MM.1S (cell line): ENCODE data around the gene TAF9.

Source experiments
- DNase-seq: peaks from one replicate; pipeline ENCODE4 v3.0.0-alpha.2; 2015
- H2AFZ ChIP-seq: fragments of 300-600 bp; sonication (generic); 2 replicates; pipeline ENCODE4 v1.6.0; 2016; ENCODE audit warnings: antibody characterized with exemption, low read length
- H3F3A ChIP-seq: fragments of 300-600 bp; sonication (generic); 2 replicates; pipeline ENCODE4 v1.6.1; 2016; ENCODE audit warnings: mild to moderate bottlenecking, antibody characterized with exemption, low read length, moderate library complexity, mixed read lengths; ENCODE audit not compliant: insufficient read depth
- H3K27ac ChIP-seq: fragments of 300-600 bp; sonication (generic); 2 replicates; pipeline ENCODE4 v1.5.1; 2016; ENCODE audit warnings: mild to moderate bottlenecking, low read length
- H3K27me3 ChIP-seq: fragments of 300-600 bp; sonication (generic); replicated peaks from 2 replicates; pipeline ENCODE4 v1.6.0; 2016; ENCODE audit warnings: low read length; ENCODE audit not compliant: insufficient read depth
- H3K36me3 ChIP-seq: fragments of 300-600 bp; sonication (generic); replicated peaks from 2 replicates; pipeline ENCODE4 v1.6.1; 2016; ENCODE audit warnings: mild to moderate bottlenecking, low read length, mixed read lengths; ENCODE audit not compliant: insufficient read depth
- H3K4me1 ChIP-seq: fragments of 300-600 bp; sonication (generic); 2 replicates; pipeline ENCODE4 v1.6.1; 2016; ENCODE audit warnings: low read length, mixed read lengths
- H3K4me2 ChIP-seq: fragments of 300-600 bp; sonication (generic); 2 replicates; pipeline ENCODE4 v1.6.0; 2016; ENCODE audit warnings: low read depth, low read length
- H3K4me3 ChIP-seq: fragments of 300-600 bp; sonication (generic); 2 replicates; pipeline ENCODE4 v1.5.1; 2016; ENCODE audit warnings: low read length, mixed read lengths
- H3K79me2 ChIP-seq: fragments of 300-600 bp; sonication (generic); 2 replicates; pipeline ENCODE4 v1.6.1; 2016; ENCODE audit warnings: mixed run types, low read length, mixed read lengths
- H3K9ac ChIP-seq: fragments of 300-600 bp; sonication (generic); 2 replicates; pipeline ENCODE4 v1.6.1; 2016; ENCODE audit warnings: low read length, mixed read lengths
- H3K9me2 ChIP-seq: fragments of 300-600 bp; sonication (generic); replicated peaks from 2 replicates; pipeline ENCODE4 v1.6.1; 2016; ENCODE audit warnings: mild to moderate bottlenecking, low read length, mixed read lengths; ENCODE audit not compliant: insufficient read depth
- H3K9me3 ChIP-seq: fragments of 300-600 bp; sonication (generic); replicated peaks from 2 replicates; pipeline ENCODE4 v1.6.1; 2016; ENCODE audit warnings: mild to moderate bottlenecking, low read length, mixed read lengths; ENCODE audit not compliant: insufficient read depth
- H4K20me1 ChIP-seq: fragments of 300-600 bp; sonication (generic); 2 replicates; pipeline ENCODE4 v1.6.1; 2016; ENCODE audit warnings: mild to moderate bottlenecking, low read length, moderate library complexity, mixed read lengths; ENCODE audit not compliant: insufficient read depth
- CTCF ChIP-seq: fragments of 300-600 bp; sonication (generic); IDR thresholded peaks from 2 replicates; pipeline ENCODE4 v1.5.1; 2016; ENCODE audit warnings: antibody characterized with exemption, low read length, mixed read lengths
- EZH2 ChIP-seq: fragments of 300-600 bp; sonication (generic); optimal IDR thresholded peaks from 2 replicates; pipeline ENCODE3; 2017; ENCODE audit warnings: low read depth, mild to moderate bottlenecking, antibody characterized with exemption, low read length, mixed read lengths
- EZH2phosphoT487 ChIP-seq: fragments of 300-600 bp; sonication (generic); IDR thresholded peaks from 2 replicates; pipeline ENCODE4 v1.6.1; 2018; ENCODE audit warnings: antibody characterized with exemption, low read length

Gene TAF9

DNA sequence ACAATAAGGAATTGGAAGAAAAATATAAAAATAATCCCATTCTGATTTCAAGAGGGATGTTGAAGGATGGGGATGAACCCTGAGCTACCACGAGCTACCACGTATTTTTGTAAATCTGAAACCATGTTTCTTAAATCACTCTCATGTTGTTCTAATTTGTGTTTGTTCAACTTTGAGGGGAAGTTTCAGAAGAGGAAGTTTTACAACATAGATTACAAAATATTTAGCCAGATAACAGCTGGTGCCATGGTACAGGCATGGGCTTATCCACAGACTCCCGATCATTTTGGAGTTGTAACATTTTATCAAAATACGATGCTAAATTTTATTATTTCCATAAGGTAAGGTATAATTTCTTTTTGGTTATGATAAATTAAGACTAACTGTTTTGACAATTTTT is 51.9 kb downstream of the TAF9 start:
- H3K27ac ChIP-seq, result no peak overlapping the region
- H4K20me1 ChIP-seq, result no peaks in the 10 kb centered on the region
- no peak for DNase-seq
- no peaks in the 10 kb centered on the region for H3K27me3 ChIP-seq
- H3K4me1 ChIP-seq, result no peaks in the 10 kb centered on the region
- H3K4me3 ChIP-seq, result no peak overlapping the region
- H3K36me3 ChIP-seq, result no peaks in the 10 kb centered on the region
- no peaks in the 10 kb centered on the region for H3F3A ChIP-seq
- H2AFZ ChIP-seq, result no peak overlapping the region
- no peaks in the 10 kb centered on the region for H3K9me3 ChIP-seq
- no peaks in the 10 kb centered on the region for H3K79me2 ChIP-seq
- TF ChIP-seq EZH2phosphoT487 (no peak), EZH2 (no peak), CTCF (no peak)
- H3K9ac ChIP-seq, result no peak overlapping the region
- no peak overlapping the region for H3K4me2 ChIP-seq
- H3K9me2 ChIP-seq, result no peaks in the 10 kb centered on the region

GRCh38 chr5:69315972-69316371 is 53.3 kb downstream of the TAF9 start:
- Histone ChIP-seq H3K4me3 (no peak overlapping the region), H3K4me1 (no peaks in the 10 kb centered on the region), H3K27me3 (no peaks in the 10 kb centered on the region), H3K79me2 (no peaks in the 10 kb centered on the region), H3F3A (no peaks in the 10 kb centered on the region), H3K9me3 (no peaks in the 10 kb centered on the region), H3K27ac (no peak overlapping the region), H3K4me2 (no peak overlapping the region), H3K9me2 (no peaks in the 10 kb centered on the region), H4K20me1 (no peaks in the 10 kb centered on the region), H3K36me3 (no peaks in the 10 kb centered on the region), H3K9ac (no peak overlapping the region), H2AFZ (no peak overlapping the region)
- DNase-seq, result no peak
- TF ChIP-seq EZH2phosphoT487 (no peak), CTCF (no peak), EZH2 (no peak)
